ENCODE measurements around the gene SNAP29.

The SNAP29 gene

GRCh38 chr22:20844055-20845037, 14.5 kb upstream of the SNAP29 start:
- Histone ChIP-seq H2AFZ (ENCODE audit: low read length) (no peak overlapping the region), H3K36me3 (replicated peaks; ENCODE audit: insufficient read depth, low read length) (no peaks in the 10 kb centered on the region), H3K27me3 (replicated peaks; ENCODE audit: insufficient read depth, low read length) (no peaks in the 10 kb centered on the region), H3K4me3 (ENCODE audit: low read length) (no peak overlapping the region), H3K27ac (ENCODE audit: low read length) (no peak overlapping the region), H3K4me1 (ENCODE audit: low read length) (no peaks in the 10 kb centered on the region), H3K9me3 (replicated peaks; ENCODE audit: insufficient read depth, low read length) (no peaks in the 10 kb centered on the region), H3K4me2 (ENCODE audit: low read depth, low read length) (no peak overlapping the region), H3K79me2 (ENCODE audit: low read length) (peaks cover 97% of the 10 kb centered on the region), H4K20me1 (ENCODE audit: insufficient read depth, low read length) (peaks cover 21% of the 10 kb centered on the region), H3K9me2 (replicated peaks; ENCODE audit: insufficient read depth, low read length) (no peaks in the 10 kb centered on the region), H3K9ac (ENCODE audit: low read length) (no peak overlapping the region), H3F3A (ENCODE audit: insufficient read depth, low read length) (no peaks in the 10 kb centered on the region)
- TF ChIP-seq EZH2phosphoT487 (IDR thresholded peaks at IDR 0.05; ENCODE audit: low read length) (no peak), EZH2 (optimal IDR thresholded peaks at IDR 0.05; ENCODE audit: low read depth, low read length) (no peak)
- TF ChIP-seq, protein P1, sequence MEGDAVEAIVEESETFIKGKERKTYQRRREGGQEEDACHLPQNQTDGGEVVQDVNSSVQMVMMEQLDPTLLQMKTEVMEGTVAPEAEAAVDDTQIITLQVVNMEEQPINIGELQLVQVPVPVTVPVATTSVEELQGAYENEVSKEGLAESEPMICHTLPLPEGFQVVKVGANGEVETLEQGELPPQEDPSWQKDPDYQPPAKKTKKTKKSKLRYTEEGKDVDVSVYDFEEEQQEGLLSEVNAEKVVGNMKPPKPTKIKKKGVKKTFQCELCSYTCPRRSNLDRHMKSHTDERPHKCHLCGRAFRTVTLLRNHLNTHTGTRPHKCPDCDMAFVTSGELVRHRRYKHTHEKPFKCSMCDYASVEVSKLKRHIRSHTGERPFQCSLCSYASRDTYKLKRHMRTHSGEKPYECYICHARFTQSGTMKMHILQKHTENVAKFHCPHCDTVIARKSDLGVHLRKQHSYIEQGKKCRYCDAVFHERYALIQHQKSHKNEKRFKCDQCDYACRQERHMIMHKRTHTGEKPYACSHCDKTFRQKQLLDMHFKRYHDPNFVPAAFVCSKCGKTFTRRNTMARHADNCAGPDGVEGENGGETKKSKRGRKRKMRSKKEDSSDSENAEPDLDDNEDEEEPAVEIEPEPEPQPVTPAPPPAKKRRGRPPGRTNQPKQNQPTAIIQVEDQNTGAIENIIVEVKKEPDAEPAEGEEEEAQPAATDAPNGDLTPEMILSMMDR (IDR thresholded peaks at IDR 0.05; ENCODE audit: low read length), result no peak
- no peak for DNase-seq

GRCh38 chr22:20847318-20847822, 11.4 kb upstream of the SNAP29 start:
- no peak overlapping the region for H3K4me3 ChIP-seq (ENCODE audit: low read length)
- peaks cover 96% of the 10 kb centered on the region for H3K79me2 ChIP-seq (ENCODE audit: low read length)
- H3K27me3 ChIP-seq (replicated peaks; ENCODE audit: insufficient read depth, low read length), result no peaks in the 10 kb centered on the region
- no peaks in the 10 kb centered on the region for H3K9me2 ChIP-seq (replicated peaks; ENCODE audit: insufficient read depth, low read length)
- H3F3A ChIP-seq (ENCODE audit: insufficient read depth, low read length), result no peaks in the 10 kb centered on the region
- H3K27ac ChIP-seq (ENCODE audit: low read length), result no peak overlapping the region
- H3K4me1 ChIP-seq (ENCODE audit: low read length), result no peaks in the 10 kb centered on the region
- H3K9ac ChIP-seq (ENCODE audit: low read length), result no peak overlapping the region
- no peaks in the 10 kb centered on the region for H3K36me3 ChIP-seq (replicated peaks; ENCODE audit: insufficient read depth, low read length)
- TF ChIP-seq EZH2 (optimal IDR thresholded peaks at IDR 0.05; ENCODE audit: low read depth, low read length) (no peak), EZH2phosphoT487 (IDR thresholded peaks at IDR 0.05; ENCODE audit: low read length) (no peak)
- TF ChIP-seq, protein P1 (IDR thresholded peaks at IDR 0.05; ENCODE audit: low read length), result no peak
- no peak overlapping the region for H3K4me2 ChIP-seq (ENCODE audit: low read depth, low read length)
- no peak for DNase-seq
- H3K9me3 ChIP-seq (replicated peaks; ENCODE audit: insufficient read depth, low read length), result no peaks in the 10 kb centered on the region
- no peak overlapping the region for H2AFZ ChIP-seq (ENCODE audit: low read length)
- peaks cover 11% of the 10 kb centered on the region; the same call in 1 of the 2 replicates for H4K20me1 ChIP-seq (ENCODE audit: insufficient read depth, low read length)

- no peak for TF ChIP-seq EZH2phosphoT487 (IDR thresholded peaks at IDR 0.05; ENCODE audit: low read length)
- no peak for TF ChIP-seq EZH2 (optimal IDR thresholded peaks at IDR 0.05; ENCODE audit: low read depth, low read length)
- TF ChIP-seq, protein P1 (IDR thresholded peaks at IDR 0.05; ENCODE audit: low read length), result no peak
- H3K4me2 ChIP-seq (ENCODE audit: low read depth, low read length), result no peak overlapping the region
- H3K27me3 ChIP-seq (replicated peaks; ENCODE audit: insufficient read depth, low read length), result no peaks in the 10 kb centered on the region
- no peak overlapping the region for H3K27ac ChIP-seq (ENCODE audit: low read length)
- H3K9ac ChIP-seq (ENCODE audit: low read length), result no peak overlapping the region
- H3F3A ChIP-seq (ENCODE audit: insufficient read depth, low read length), result no peaks in the 10 kb centered on the region
- no peaks in the 10 kb centered on the region for H3K36me3 ChIP-seq (replicated peaks; ENCODE audit: insufficient read depth, low read length)
- H2AFZ ChIP-seq (ENCODE audit: low read length), result no peak overlapping the region
- no peak for DNase-seq
- no peaks in the 10 kb centered on the region for H3K9me2 ChIP-seq (replicated peaks; ENCODE audit: insufficient read depth, low read length)
- H3K4me3 ChIP-seq (ENCODE audit: low read length), result no peak overlapping the region
- H4K20me1 ChIP-seq (ENCODE audit: insufficient read depth, low read length), result peaks cover 6% of the 10 kb centered on the region
- no peaks in the 10 kb centered on the region for H3K9me3 ChIP-seq (replicated peaks; ENCODE audit: insufficient read depth, low read length)
- H3K4me1 ChIP-seq (ENCODE audit: low read length), result peaks cover 4% of the 10 kb centered on the region; the same call in 1 of the 2 replicates
- H3K79me2 ChIP-seq (ENCODE audit: low read length), result peaks cover 95% of the 10 kb centered on the region
Observed at GRCh38 chr22:20852076-20852475, 6.7 kb upstream of the SNAP29 start.

Measured in MM.1S (cell line).